GM19328 (cell line): ENCODE data around the gene IL5.

Experiments used
- ATAC-seq: cut with Tn5 transposase; IDR thresholded peaks from one replicate; pipeline ENCODE4 v1.9.1; 2021; ENCODE audit warnings: mild to moderate bottlenecking, moderate library complexity; ENCODE audit not compliant: unreplicated experiment

IL5 gene

DNA sequence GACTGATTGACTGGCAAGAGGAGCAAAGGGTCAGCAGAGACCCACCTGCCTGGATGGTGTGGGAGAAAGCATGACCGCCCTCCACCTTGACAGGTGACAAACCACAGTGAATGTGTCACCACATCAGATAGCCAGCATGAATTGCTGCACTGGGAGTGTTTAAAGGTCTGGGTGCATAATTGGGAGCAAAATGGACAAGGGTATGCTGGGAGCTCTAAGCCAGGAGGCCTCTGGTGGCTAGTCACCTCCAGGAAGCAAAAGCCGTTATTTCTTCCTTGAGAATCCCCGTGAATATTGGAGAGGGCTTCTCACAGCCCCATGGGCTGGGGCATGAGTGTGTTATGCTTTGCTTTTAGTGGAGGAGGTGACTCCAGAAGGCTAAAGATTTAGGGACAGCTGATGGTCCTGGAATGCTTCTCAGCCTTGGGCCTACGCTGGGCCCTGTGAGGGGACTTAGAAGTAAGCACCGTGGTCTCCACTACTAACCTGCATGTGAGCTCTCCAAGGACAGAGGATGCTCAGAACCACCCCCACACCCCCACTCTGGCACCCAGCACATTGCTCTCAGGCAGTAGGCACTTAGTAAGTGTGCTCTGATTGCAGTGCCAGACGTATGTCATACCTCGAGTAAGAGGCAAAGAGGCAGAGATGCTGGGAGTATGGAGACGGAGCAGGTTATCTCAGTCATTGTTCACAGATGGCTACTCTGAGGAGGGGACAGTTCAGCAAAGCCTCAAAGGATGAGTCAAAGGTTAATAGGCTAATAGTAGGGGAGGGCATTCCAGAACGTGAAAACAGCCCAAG is 43.7 kb downstream of the IL5 start:
- no peak for ATAC-seq

DNA sequence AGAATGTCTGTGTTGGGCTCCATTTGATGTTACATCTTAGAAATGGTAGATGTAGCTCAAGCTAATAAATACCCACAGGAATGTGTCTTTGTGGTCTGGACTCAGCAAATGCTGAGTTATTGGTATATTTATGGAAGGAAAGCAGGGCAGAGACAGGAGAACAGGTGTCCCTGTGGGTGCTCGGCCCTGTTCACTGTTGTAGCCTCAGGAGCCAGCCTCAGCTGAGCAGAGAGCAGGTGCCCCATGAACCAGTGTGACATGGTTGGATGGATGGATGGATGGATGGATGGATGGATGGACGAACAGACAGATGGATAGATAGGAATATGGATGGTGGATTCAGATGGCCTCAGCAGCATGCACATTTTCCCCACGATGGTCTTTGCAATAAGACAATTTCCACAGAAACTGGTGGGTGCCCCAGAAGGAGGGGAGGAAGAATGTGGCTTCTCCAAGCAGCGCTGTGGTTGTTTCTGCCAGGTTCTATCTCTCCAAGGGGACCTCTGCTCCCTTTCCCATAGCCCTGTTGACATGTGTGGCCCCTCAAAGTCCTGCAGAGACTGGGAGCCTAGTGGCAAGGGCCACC is 44.5 kb downstream of the IL5 start:
- no peak for ATAC-seq

DNA sequence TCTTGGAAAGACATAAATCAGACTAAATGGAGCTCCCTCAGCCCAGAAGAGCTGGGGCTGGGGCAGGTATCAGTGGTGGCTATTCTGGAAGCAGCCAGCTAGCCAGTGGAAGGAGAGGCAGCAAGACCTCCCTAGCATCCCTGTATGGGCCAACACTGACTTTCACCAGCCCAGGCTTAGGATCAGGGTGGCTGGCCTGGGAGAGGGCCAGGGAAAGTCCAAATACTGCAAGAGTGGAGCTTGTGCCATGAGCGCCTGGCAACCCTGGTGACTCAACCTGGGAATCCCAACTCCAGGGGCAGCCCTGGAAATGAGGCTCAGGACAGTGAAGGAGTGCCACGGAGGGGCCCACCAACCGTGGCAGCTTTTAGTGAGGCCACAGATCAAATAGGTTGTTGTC is 45.2 kb downstream of the IL5 start:
- no peak for ATAC-seq

DNA sequence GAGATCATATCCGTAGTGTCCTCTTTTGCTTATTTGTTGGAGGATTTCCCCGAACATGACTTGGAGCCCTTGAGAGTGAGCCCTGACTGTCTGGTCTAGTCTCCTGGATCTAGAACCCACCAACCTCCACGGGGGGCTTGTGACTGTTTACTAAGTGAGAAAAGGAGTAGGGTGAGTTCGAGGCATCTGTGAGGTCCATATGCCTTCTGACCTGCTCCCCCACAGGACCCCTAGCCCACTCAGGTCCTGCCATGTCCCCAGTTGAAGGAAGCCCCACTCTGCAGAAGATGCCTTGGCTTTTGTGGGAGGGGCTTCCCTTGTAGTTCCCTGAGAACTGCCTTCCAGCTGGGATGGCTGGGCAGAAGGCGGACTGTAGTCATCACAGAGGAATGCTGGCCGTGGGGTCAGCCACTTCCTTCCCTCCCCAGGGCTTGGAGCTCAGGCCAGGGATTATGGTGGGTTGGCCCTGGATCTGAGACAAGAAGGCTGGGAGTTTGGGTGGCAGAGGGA is 45.8 kb downstream of the IL5 start:
- no peak for ATAC-seq

DNA sequence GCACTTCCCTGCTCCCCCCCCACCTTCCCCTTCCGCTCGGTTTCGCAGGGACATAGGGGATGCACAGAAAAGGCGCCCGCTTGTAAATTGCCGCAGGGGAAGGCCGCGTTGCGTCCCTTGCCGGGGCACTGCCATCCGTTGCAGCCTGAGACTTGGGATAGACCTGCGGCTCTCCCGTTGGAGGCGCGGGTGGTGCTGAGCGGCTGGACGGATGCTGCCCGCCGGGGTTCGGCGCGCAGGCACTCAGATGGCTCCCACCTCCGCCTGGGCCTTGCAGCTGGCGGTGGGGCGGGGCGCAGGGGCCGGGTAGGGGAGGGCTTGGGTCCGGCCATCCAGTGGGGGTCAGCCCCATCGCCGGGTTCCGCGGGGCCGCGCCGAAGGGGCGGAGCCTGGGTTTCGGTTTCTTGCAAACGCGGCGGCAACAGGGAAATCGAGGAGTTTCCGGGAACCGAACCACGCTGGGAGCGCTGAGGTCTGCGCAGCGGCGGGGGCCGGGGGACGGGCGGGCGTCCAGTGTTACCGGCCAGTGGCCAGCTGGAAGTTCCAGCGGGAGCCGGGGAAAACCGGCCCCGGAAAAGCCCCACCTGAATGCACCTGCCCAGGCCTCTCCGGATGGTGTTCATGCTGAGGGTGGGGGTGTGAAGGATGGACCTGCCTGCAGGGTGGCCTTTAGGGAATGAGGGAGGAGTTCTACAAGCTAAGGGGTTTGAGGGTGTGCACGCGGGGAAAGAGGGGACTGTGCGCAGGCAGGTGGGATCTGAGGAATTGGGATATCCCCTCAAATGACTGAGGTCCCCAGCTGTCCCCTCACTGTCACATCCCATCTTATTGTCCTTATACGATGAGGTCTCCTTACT is 46.5 kb downstream of the IL5 start:
- ATAC-seq, result peak; percentile 39

DNA sequence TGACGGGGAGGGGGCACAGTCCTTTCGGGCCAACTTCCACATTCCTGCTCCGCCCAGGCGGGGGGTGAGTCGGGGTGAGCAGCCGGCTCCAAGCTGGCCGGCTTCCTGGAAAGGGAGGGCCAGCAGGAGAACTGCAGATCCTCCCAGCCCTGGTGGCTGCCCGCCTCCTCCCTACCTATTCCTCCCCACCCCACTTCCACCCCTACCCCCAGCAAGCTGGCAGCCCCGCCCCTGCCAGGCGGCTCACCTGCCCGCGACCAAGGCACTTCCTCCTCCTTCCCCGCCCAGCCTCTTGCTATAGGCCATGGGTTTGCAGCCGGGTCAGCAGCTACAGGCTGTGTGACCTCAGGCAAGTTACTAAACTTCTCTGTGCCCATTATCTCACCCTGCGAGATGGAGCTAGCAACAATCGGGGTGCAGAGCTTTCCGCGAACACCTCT is 47.1 kb downstream of the IL5 start:
- peak; percentile 36 for ATAC-seq

DNA sequence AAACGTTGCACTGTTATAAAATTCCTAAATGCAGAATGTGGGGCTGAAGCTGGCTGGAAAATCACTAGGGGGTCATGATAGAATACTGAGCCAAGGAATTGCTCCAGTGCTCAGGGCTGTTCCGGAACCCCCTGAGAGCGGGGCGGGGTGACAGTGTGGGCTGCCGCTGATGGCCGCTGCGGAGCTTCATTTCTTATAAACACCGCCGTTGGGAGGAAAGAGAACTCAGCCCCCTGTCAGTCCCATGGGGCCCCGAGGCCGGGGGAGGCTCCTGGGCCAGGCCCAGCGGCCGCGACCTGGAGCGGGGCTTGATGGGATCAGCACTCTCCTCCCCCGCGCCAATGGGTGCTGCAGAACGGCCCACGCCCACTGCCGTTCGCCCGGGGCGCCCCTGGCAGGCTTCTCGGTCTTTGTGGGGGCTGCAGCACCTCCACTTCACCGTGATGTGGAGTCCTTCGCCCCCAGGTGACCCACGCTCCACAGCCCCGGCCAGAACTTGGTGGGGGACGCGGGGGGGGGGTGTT is 47.6 kb downstream of the IL5 start:
- peak; percentile 29 for ATAC-seq

DNA sequence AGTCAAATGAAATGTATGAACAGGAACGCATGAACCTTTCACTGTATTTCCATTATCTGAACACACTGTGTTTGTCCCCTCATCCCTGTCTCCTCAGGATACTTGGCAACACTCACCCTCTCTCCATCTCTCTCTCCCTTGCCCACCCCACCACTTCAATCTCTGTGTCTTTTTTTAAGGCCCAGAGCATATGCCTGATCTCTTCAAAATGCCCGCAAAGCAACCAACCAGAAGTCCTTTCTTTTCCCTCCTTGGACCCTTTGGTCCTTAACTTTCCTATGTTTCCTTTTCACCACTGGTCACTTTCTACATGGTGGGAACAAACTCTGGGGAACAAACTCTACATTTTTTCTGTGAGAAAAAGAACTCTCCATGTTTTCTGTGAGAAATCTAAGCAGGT is 49.5 kb downstream of the IL5 start:
- no peak for ATAC-seq

DNA sequence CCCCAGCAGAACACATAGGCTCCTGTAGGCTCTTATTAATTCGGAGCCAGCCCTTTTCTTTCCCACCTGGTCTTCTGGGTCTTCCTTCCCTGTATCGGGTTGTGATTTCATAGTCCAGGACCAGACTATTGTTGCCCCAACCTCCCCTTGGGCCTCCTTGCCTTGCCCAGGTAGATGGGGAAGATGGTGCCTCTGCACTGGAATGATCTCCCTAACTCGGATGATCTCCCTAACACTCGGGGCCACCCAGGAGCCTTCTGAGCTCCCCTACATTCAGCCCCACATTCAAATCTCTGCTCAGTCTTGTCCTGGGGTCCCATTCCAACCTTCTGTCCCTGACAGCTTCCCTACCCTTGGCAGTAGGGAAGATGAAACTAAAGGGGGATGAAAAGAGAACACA is 50.1 kb downstream of the IL5 start:
- ATAC-seq, result no peak

DNA sequence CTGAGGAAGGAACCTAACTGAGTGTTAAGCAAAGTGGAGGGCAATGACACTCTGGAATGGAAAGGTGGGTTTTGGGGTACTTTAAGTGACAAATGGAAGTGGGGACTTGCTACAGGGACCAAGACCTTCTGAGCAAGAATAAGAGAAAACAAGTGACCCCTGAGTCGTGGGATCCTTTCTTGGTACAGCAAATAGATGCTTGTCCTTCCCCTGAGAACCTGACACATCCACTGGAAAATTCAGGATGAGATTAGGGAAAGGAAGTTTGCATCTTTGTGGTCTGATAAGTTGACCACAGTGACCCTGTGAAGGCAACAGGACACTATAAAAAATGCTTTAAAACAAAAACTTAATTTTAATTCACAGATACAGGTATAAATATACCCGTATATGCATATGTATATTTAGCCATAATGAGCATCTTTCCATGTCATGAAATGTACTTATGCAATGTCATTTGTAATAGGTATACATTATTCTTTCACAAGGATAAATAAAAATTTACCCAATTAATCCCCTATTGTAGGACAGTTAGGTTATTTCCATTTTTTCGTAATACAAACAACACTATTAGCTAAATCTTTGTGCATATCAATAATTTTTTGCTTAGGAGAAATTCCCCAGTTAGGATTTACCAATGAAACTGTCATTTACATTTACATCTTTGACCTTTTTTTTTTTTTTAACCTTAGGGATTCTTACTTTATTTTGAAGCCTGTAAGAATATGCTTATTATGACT is 50.8 kb downstream of the IL5 start:
- ATAC-seq, result no peak
